HG03175 (cell line): Measurements from ENCODE around the gene DARS1.

ENCODE experiments used
- ATAC-seq: cut with Tn5 transposase; IDR thresholded peaks from one replicate; pipeline ENCODE4 v1.9.1; 2021; ENCODE audit warnings: mild to moderate bottlenecking, moderate library complexity; ENCODE audit not compliant: unreplicated experiment

Gene DARS1

DNA sequence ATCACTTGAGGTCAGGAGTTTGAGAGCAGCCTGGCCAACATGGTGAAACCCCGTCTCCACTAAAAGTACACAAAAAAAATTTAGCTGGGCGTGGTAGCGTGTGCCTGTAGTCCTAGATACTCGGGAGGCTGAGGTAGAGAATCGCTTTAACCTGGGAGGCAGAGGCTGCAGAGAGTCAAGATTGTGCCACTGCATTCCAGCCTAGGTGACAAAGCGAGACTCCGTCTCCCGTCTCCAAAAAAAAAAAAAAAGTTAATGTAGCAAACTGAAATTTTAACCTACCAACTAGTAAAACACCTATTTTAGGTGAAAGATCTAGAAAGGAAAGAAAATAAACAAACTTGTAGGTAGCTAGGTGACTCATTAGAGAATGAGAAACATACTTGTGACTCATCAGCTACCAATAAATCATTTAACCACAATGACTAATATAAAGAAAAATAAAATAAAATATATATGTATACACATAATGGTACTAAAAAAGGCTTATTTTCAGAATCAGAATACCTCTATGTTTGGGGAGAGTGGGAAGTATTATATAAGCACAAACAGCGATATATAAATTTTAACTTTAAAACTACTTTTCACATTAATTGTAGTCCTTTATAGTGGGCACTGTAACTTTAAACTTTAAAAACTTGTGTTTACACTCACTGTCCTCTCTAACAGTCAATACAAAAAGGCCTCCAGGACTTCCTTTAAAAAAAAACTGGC is 36.6 kb downstream of the DARS1 start:
- ATAC-seq = peak; percentile 82

DNA sequence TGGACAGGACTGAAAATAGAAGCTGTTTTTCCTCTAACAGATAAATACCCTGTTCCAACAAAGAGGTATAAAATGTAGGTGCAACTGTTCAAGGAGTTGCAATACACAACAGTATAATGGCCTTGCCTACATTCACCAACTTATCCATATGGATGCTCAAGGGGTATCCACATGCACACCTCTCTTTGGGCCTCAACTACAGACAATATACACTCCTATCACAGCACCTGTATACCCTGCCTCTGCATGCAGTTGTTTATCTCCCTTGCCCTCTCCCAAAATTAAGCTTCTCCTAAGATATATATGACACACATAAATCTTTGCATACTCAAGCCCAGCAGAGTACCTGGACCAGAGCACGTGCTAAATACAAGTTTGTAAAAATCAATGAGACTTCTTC is 37.3 kb downstream of the DARS1 start:
- ATAC-seq = no peak

DNA sequence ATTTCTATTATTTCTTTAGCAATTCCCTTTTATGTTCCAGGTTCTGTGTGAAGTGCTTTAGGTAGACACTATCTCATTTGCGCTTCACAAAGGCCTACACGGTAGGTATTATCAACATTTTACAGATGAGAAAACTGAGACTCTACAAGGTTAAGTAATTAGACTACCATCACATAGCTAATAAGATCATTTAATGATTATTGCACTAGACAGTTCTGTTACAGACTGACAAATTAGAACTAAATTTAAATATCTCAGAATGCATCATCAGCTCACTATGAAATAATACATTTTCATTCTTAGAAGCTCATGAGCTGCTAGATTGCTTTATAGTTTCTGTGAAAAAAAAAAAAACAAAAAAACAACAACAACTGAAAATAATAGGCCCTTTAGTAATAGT is 37.9 kb downstream of the DARS1 start:
- ATAC-seq = no peak

DNA sequence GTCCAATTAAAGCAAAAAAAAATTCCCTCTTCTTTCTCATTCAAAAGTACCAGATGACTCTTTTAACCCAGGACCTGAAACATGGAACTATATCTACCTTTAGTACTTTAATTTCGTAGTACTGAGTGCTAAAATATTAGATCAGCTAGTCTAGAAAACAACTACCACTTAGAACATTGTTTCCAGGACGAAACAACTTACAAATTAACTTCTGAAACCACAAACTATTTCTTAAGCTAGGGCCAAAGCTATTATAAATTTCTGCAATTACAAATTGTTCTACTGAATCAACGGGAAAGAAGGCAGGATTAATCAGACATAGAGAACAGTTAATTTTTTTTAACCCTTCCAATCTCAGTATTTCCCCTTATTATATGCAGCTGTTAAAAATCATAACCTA is 39.9 kb downstream of the DARS1 start:
- ATAC-seq = no peak

DNA sequence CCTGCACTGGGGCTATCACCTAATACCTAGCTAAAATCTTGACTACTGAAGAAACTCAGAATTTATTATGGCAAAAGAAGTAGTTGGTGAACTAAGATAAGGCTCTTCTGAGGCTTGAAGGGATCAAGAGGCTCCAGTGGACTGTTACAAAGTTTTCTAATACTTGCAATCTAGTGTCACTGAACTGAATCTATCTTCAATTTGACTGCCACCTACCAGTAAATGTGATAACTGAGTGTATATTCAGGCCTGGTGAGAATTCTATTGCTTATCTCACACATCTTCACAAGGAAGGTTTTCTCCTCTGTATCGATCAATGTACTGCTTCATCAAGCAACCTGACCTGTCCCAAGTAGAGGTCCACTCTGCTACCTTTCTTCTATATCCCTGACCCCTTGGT is 40.8 kb downstream of the DARS1 start:
- no peak for ATAC-seq

DNA sequence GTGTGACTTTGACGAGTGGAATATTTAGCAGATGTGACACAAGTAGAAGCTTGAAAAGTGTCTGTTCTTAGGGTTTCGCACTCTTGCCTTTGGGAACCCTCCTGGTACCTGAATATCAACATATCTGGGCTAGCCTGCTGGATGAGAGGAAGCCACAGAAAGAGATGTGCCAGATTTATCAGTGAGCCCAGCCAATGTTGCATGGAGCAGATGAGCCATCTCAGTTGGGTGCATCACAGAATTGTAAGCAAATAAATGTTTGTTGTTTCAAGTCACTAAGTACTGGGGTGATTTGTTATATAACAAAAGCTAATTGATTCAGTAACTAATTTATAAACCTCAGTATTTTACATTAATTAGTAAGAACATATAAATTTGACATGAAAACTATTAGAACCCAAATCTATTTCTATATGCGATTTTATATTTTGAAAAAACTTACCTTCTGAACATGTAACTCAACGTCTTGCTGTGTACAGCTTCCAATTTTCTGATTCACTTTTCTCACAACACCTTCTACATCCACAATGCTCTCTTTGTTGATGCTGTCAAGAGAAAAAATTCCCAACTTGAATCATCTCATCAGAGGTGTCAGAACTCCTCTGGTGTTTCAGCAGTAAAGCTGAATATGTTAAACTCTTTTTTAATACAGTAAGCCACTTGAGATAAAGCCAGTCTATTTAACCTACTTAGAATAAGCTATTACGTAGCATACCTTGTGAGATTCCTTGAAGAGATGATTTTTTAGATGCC is 42.3 kb downstream of the DARS1 start:
- ATAC-seq = no peak

DNA sequence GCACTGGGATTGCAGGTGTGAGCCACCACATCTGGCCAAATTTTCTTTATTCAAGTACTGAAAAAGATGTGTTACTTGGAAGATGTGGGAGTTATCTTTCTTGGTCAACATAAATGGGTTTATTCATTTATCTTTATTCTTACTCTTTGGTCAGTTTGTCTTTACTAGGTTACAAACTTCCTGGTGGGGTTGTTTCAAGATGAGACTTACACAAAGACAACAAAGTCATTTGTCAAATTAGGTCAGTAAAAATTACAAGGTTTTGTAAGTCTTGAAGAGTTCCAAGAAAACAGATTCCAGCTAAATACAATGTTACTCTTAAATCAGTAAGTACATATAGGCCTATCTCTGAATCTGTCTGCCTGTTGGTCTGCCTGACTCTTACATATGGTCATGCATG is 48.9 kb downstream of the DARS1 start:
- no peak for ATAC-seq

DNA sequence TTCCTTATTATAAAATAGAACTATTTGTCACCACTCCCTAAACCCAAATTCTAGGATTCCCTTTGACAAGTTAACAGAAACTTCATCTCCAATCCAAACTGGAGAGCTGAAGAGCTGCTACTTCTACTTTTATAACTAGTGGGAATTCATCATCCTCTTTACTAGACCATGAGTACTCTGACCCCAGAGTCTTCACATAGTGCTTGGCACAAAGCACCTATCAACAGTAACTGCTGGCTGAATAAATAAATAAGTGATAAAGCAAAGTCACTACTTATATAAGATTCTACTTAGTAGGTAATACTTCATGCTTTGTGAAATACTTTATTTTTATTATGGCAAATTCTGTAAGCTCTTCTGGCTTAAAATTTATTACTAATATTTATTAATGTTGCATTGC is 49.5 kb downstream of the DARS1 start:
- no peak for ATAC-seq

DNA sequence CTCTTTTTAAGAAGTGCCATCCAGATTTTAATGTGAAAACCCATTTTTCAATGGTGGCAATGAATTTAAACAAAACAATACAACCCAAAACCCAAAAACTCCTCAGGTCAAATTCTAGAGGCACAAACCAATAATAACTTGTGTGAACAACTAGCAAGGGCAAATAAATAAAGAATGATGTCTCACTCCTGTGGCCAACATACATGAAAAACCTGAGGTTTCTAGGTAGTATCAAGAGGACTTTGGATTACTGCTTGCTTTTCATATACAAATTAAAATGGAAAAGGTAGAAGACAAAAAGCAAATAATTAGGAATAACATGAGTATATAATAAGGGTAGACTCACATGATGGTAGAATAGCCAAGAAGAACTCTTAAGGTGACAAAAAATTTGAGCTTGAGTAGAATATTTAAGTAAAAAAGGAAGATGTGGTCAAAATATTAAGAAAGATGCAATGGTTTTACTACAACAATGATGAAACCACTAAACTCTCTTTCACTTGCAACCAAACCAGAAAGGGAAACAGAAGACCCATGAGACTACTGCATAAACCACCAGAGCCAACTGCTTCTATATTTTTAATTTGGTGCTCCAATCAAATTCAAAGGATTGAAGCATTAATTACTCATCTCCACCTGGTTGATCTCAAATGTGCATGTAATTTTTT is 53.5 kb downstream of the DARS1 start:
- ATAC-seq = peak; percentile 88

DNA sequence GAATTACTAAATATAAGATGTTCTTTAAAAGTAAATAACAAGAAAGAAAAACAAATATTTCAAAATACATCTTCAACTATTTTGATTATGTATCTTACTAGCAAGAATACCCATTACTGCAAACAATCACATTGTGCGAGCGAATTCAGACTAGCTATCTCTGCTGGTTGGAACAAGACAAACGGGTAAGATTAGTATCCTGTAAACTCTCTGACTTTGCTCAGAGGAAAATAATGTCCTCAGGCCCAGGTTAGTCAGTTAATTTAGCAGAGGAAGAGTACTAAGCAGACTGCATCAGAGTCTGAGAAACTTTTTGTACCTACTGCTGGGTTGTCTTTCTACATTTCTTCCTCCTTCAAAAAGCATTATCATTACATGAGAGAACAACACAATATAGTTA is 58.8 kb downstream of the DARS1 start:
- no peak for ATAC-seq

DNA sequence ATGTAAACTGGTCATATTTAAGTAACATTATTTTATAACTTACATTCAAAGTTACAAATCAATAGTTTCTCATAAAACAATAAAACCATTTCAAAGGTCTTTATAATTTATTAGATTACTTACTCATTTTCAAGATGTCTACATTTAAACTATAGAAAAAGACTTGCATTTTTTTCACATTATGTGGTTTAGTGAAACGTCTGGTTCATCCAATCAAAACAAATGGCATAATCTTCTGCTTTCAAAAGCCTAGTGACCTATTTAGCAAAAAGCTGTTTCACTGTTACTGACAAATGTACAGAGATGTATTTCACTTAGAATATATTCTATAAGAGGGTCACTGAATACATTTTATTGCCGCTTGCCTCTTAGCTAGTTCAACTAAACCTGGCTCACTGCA is 59.9 kb downstream of the DARS1 start:
- no peak for ATAC-seq

DNA sequence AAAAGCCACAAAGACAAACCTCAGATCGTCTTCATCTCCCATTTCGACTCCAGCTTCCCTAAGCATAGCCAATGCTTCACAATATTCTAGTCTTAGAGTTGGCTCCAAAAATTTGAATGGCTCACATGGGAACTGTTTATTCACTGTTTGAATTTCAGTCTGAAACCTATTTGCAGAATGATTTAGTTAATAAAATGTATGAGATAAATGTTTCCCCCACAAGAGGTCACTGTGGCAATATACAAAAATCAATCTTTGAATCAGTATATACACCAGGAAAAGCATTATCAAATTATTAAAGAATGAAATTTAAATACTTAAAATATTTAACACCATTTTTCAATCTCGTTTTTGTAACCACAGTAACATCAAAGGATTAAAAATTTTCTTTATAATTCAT is 69.2 kb downstream of the DARS1 start:
- ATAC-seq = no peak

DNA sequence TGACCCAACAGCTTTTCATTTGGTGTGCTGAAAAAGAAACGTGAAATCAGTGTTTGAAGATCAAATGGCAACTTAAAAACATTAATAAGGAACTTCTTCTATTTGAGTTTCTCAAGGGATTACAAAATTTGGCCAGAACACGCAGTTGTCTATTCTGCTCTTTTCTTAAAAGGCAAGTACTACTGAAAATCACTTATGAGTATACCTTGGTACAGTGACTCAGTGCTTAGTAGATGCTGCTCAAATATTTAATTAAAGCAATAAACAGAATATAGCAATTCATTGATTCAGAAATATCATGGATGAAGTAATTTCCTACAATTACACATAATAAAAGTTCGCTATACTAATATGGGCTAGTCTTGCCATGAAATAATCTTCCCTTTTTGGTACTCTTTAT is 70.9 kb downstream of the DARS1 start:
- ATAC-seq = no peak

DNA sequence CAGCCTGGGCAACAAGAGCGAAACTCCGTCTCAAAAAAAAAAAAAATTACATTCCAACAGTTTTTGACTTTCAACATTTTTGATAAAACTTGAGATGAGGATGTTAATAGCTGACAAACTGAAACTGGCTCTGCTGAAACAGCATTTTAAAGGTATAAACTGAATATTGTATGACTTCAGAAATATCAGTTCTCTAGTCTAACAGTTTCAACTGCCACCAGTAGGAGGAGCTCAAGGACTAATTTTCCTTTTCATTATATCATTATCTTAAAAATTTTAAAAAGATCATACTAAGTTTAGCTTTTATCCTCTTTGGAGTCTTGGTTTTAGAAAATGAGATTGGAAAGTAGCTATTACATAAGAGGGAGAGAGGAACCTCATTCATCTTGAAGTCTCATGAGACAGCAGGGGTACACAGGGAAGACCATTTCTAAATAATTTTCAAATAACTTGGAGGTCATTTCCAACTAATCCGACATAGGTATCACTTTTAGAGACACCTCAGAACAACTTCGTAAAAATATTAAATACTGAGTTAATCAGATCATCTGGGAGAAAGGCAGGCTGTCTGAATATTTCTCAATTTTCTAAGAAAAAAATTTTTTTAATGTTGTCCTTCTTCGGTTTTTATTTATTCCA is 71.6 kb downstream of the DARS1 start:
- ATAC-seq = no peak

DNA sequence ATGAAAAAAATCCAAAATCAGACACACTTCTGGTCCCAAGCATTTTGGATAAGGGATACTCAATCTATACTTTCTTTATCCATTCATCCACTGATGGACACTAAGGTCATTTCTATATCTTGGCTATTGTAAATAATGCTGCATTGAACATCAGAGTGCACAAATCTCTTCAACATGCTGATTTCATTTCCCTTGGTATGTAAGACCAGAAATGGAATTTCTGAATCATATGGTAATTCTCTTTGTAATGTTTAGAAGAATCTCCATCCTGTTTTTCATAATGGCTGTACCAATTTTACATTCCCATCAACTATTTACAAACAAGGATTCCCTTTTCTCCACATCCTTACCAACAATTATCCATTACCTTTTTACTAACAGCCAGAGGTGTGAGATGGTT is 75.5 kb downstream of the DARS1 start:
- ATAC-seq = no peak

DNA sequence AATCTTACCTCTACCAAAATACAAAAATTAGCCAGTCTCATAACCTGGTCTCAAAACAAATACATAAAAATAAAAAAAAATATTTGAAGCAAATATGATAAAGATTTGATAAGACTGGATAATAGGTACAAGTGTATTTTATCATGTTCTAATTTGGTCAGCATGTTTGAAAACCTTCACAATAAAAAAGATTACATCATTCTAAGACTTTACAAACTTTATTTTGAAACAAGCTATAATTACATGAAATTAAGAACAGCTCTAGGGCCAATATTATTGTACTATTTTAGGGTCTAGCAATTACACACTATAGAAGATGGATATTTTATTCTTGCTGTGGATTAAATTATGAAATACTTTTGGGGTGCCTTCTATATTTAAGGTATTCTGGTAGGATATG is 79.7 kb downstream of the DARS1 start:
- no peak for ATAC-seq

DNA sequence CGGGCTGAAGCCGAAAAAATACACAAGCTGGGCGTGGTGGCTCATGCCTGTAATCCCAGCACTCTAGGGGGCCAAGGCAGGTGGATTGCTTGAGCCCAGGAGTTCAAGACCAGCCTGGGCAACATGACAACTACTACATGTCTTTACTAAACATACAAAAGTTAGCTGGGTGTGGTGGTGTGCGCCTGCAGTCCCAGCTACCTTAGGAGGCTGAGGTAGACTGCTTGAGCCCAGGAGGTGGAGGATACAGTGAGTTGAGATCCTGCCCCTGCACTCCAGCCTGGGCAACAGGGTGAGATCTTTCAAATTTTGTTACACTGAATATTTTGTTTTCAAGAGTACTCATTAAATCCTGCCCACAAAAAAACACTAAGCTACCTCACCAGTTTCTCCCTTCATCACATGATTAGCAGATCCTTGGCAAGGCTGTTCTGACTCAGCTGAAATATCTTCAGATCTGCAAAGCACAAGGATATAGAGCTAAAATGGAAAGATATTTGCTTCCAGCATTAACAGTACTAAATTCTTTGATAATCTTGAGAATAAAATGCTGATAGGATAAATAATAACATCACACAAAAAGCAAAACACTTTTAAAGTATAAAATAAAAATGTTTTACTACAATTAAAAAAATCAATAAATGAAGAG is 81.0 kb downstream of the DARS1 start:
- no peak for ATAC-seq

DNA sequence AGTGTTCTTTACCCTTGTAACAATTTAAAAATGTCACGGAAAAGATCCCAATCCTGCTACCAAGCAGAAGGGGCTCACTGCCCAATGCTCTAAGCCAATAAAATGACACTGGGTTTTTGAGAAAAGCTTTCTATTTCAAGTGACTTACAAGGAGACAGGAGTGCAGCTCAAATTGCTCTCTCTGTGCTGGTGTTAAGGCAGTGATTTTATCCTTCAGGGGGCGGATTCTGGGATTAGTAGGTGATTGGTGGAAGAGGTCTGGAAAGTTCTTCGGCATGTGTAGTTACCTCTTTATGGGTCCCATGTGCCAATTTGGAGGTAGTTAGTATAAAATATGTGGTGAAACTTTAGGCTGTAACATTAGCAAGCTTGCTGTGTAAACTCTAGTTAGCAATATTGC is 81.8 kb downstream of the DARS1 start:
- no peak for ATAC-seq

DNA sequence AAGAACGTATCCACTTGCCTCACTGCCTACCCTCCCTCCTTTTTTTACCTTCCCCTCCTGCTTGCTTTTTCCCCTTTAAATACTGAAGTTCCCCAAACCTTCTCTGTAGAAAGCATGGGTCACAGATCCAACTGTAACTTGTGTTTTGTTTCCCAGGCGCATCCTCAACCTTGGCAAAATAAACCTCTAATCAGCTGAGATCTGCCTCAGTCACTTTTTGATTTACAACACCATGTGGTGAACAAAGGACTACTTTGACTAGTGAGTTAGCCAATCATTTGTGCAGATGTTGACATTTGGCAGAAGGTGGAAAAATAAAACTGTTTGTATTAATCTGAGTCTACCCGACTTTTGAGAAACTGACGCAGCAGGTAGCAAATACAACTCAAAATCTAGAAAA is 85.9 kb downstream of the DARS1 start:
- ATAC-seq = no peak

DNA sequence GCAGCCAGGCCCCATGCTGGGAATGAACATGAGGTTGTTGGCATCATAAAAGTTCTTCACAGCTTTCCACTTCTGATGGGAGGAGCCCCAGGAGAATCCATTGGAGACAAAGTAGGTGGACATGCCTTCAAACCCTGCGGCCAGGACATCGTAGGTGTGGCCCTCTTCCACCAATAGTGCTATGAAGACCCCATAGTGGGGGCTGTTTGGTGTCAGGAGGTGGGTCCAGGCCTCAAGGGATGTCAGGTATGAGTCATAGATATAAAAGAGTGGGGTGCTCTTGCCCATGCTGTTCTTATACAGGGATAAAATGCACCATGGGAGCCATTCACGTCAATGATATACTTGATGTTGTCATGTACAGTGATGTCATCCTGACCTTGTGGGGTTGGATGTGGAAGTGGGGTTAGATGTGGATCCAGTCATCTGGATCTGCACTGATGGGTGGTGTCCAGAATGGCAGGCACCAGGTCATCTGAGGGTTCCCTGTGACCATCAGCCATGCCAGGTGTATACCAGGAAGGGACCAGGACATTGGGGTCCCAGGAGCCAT is 87.1 kb downstream of the DARS1 start:
- no peak for ATAC-seq

DNA sequence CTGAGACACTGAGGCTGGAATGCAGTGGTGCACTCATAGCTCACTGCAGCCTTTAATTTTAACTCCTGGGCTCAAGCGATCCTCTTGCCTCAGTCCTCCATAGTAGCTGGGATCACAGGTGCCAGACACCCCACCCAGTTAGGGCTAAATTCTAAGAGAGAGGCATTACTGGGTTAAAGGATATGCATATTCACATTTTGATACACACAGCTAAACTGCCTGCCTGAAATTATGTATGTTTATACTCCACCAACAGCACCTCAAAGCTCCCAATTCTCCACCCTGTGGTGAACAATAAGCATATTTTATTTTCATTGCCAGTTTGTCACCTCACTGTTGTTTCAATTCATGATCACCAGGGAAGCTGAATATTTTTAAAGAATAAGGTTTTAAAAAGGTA is 90.5 kb downstream of the DARS1 start:
- no peak for ATAC-seq
